ENCODE data around the gene STK24. TPM values are rescaled to one million over a fixed set of nuclear protein-coding genes. Genes with fewer than 3 reads are reported as not detected.

The STK24 gene
- total RNA-seq, 2 donors from 2014 or later, result 55.8 to 63.2 TPM

DNA sequence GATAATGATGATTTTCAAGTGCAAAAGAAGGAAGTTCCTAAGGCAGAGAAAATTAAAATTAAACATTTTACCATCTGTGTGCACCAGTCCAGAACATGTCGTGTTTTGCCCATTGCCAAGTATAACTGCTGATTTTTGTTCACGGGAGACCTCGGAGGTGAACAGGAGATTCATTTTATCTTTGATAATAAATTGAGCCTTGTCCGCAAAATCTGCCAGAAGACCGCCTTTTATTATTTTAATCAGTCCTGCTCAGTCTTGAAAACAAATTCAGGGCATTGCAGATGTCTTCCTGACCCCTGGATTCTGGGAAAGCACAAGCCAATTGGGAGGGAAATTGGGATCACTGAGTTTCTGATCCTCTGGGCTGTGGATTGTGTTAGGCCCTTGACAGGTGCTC, 165.9 kb downstream of the STK24 start:
- Histone ChIP-seq H3K4me3 (no peak overlapping the region), H3K27me3 (no peaks in the 10 kb centered on the region), H3K4me1 (no peaks in the 10 kb centered on the region), H3K9me3 (no peaks in the 10 kb centered on the region), H3K36me3 (peaks cover 25% of the 10 kb centered on the region), H3K27ac (no peak overlapping the region)
- TF ChIP-seq, protein P1, sequence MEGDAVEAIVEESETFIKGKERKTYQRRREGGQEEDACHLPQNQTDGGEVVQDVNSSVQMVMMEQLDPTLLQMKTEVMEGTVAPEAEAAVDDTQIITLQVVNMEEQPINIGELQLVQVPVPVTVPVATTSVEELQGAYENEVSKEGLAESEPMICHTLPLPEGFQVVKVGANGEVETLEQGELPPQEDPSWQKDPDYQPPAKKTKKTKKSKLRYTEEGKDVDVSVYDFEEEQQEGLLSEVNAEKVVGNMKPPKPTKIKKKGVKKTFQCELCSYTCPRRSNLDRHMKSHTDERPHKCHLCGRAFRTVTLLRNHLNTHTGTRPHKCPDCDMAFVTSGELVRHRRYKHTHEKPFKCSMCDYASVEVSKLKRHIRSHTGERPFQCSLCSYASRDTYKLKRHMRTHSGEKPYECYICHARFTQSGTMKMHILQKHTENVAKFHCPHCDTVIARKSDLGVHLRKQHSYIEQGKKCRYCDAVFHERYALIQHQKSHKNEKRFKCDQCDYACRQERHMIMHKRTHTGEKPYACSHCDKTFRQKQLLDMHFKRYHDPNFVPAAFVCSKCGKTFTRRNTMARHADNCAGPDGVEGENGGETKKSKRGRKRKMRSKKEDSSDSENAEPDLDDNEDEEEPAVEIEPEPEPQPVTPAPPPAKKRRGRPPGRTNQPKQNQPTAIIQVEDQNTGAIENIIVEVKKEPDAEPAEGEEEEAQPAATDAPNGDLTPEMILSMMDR (IDR thresholded peaks at IDR 0.05), result no peak
- no peak for DNase-seq (ENCODE audit: low spot score)

DNA sequence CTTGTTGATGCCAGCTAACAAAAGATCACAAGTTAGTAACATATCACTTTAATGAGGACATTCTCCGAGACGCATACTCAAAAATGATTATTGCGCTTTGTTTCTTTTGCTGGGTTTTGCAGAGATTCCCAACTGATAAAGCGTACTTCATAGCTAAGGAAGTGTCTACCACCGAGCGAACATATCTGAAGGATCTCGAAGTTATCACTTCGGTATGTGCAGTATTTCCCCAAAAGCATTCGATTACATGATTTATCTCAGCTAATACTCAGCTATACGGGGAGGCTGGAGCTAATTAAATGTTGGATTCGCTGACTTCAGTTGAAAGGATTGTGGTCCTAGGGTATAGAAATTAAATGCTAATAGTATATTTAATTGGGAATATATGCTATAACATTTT, 166.3 kb downstream of the STK24 start:
- TF ChIP-seq, protein P1 (IDR thresholded peaks at IDR 0.05), result no peak
- Histone ChIP-seq H3K36me3 (peaks cover 25% of the 10 kb centered on the region), H3K9me3 (no peaks in the 10 kb centered on the region), H3K4me1 (no peaks in the 10 kb centered on the region), H3K27ac (no peak overlapping the region), H3K4me3 (no peak overlapping the region), H3K27me3 (no peaks in the 10 kb centered on the region)
- no peak for DNase-seq (ENCODE audit: low spot score)

DNA sequence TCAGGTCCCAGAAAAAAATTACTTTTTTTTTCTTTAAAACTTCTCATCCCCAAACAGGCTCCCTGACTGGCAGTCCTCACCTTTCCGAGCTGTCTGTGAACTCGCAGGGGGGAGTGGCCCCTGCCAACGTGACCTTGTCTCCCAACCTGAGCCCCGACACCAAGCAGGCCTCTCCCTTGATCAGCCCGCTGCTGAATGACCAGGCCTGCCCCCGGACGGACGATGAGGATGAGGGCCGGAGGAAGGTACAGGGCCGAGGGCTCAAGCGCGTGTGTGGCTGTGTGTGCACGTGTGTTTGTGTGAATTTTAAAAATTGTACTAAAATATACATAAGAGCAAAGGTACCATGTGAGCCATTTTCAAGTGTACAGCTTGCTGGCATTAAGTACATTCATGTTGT, 167.6 kb downstream of the STK24 start:
- TF ChIP-seq, protein P1 (IDR thresholded peaks at IDR 0.05), result no peak
- no peaks in the 10 kb centered on the region for H3K4me1 ChIP-seq
- no peaks in the 10 kb centered on the region for H3K9me3 ChIP-seq
- no peak for DNase-seq (ENCODE audit: low spot score)
- no peaks in the 10 kb centered on the region for H3K27me3 ChIP-seq
- H3K36me3 ChIP-seq, result peaks cover 21% of the 10 kb centered on the region
- no peak overlapping the region for H3K4me3 ChIP-seq
- H3K27ac ChIP-seq, result no peak overlapping the region

DNA sequence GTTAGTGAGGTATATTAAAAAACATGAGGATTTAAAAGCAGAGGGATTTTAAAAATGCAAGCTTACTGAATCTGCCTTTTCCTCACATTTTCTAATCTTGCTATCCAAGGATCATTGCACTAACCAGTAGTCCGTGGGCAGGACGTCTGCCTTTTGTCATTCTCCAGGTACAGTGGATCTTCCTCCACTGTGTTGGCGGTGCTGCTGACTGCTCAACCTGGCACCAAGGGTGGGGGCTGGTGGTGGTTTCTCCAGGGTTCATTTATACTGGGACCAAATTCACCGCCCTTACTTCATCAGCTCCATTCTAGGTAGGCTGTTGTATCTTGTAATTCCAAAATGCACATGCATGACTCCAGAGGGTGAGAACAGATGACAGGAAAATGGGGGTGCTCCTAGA, 169.3 kb downstream of the STK24 start:
- peaks cover 17% of the 10 kb centered on the region for H3K36me3 ChIP-seq
- no peaks in the 10 kb centered on the region for H3K27me3 ChIP-seq
- no peak overlapping the region for H3K4me3 ChIP-seq
- H3K4me1 ChIP-seq, result no peaks in the 10 kb centered on the region
- no peak overlapping the region for H3K27ac ChIP-seq
- TF ChIP-seq, protein P1 (IDR thresholded peaks at IDR 0.05), result no peak
- DNase-seq (ENCODE audit: low spot score), result no peak
- no peaks in the 10 kb centered on the region for H3K9me3 ChIP-seq

DNA sequence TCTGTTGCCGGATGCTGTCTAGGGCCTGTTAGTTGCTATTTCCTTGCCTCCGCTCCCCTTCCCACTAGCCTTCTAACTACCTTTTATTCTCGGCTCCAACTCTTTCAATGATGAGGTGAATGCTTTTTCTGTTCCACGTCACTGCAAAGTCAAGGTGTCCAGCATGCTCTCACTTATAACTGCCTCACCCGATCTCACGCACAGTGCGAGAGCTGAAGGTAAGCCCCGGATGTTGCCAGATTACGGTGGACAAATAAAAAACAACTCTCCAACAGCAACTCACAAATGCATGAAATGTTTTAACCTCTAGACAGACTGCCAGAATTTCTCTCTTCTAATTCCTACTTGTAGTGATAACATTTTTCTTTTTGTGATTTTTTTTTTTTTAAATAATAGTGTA, 169.9 kb downstream of the STK24 start:
- TF ChIP-seq, protein P1 (IDR thresholded peaks at IDR 0.05), result no peak
- Histone ChIP-seq H3K4me3 (no peak overlapping the region), H3K36me3 (peaks cover 11% of the 10 kb centered on the region), H3K9me3 (no peaks in the 10 kb centered on the region), H3K27ac (no peak overlapping the region), H3K27me3 (no peaks in the 10 kb centered on the region), H3K4me1 (no peaks in the 10 kb centered on the region)
- DNase-seq (ENCODE audit: low spot score), result no peak

DNA sequence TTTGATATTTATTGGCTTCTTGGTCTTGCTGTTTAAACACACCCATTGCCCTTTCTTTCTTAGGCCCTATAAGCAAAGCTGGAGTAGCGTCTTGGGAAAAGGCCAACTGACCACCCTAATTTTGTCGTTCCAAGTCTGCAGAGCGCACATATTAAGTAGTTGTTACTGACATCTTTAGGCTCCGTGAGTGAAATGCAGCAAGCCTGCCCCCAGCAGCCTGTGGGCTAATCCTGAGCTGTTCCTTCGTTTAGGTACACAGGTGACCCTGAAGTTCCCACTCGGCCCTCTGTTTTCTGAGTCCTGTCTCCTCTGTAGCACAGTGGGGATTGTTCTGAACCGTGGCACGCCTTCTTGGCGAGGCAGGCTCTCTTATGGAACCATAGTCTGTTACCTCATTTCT, 170.5 kb downstream of the STK24 start:
- TF ChIP-seq, protein P1 (IDR thresholded peaks at IDR 0.05), result no peak

More for the DNA sequence above, 170.5 kb downstream of the STK24 start:
- Histone ChIP-seq H3K4me3 (no peak overlapping the region), H3K9me3 (no peaks in the 10 kb centered on the region), H3K27ac (no peak overlapping the region), H3K27me3 (no peaks in the 10 kb centered on the region), H3K36me3 (peaks cover 8% of the 10 kb centered on the region), H3K4me1 (no peaks in the 10 kb centered on the region)
- no peak for DNase-seq (ENCODE audit: low spot score)

All from right atrium auricular region (tissue), 2 donors.